Embryonic facial prominence (tissue), 1 donor: Measurements from ENCODE around the gene TMEM181.
"Not testable (repeated sequence)": the region's sequence is repeated elsewhere in the genome, so short reads cannot be mapped to it uniquely, and the experiment has no call there.

Experiments
- DNase-seq: peaks from one replicate; pipeline ENCODE4 v3.0.0-alpha.2; 2016; ENCODE audit errors: extremely low spot score

Gene TMEM181

GRCh38 chr6:158621694-158622544, 62.0 kb downstream of the TMEM181 start:
- DNase-seq: no peak

GRCh38 chr6:158622545-158623190, 62.8 kb downstream of the TMEM181 start:
- DNase-seq: no peak

DNA sequence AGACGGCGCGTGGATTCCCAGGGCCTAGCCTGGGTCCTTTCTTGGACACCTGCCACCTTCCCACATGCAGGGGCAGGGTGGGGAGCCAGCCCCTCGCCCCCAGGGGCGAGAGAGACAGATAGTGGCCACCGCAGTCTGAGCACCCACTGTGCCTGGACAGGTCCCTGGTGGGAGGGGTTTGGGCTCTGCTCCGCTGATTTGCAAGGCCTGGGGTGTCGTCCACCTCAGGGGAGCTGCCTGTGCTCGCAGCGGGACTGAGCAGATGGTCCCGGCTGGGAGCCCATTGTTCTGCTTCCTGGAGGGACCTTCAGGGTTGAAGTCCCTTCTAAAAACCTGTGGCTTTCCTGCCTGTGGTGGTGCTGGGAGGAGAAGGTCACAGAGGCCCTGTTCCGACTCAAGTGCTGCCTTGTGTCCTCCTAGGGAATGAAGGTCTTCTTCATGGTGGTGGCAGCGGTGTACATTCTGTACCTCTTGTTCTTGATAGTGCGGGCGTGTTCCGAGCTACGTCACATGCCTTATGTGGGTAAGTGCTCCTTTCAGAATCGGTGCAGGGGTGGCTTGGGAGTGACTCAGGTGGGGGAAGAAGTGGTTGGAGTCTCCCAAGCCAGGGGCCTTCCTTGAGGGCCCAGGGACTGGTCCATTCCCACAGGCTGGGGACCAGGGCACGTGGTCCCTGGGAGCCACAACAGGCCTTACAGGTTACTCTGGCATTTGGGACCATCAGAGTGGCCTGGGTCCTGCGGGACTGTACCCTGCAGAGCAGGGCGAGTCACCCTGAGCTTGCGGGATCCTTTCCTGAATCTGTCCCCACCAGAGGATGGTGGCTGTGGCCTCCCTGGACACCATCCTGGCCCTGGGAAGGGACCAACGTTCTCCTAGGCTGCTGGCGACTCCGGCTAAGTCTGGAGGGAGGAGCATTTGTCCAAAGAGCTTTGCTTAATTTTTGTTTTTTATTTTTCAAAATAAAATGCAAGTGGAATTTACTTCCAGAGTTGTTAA, 65.1 kb downstream of the TMEM181 start:
- no peak for DNase-seq

DNA sequence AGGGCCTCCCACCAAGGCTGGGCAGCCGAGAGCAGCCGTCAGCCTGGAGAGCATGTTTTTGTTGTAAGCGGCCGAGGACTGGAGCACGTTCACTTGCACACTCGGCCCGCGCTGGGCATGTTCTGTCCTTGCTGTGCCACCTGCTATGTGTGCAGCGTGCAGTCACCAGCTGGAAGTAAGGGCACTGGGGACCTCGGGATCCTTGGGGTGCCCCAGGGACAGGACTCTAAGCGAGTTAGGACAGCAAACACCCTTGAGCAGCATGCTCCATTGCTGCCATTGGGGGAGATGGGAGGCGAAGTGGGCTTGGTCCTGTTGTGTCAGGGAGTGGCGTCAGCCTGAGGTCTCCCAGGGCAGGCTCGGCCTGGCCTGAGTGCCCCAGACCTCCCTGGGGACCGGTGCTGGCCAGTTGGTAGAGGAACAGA, 66.0 kb downstream of the TMEM181 start:
- DNase-seq: no peak

GRCh38 chr6:158626360-158627167, 66.7 kb downstream of the TMEM181 start:
- DNase-seq: no peak

GRCh38 chr6:158627168-158627939, 67.5 kb downstream of the TMEM181 start:
- no peak for DNase-seq

GRCh38 chr6:158627940-158628211, 68.0 kb downstream of the TMEM181 start:
- no peak for DNase-seq

DNA sequence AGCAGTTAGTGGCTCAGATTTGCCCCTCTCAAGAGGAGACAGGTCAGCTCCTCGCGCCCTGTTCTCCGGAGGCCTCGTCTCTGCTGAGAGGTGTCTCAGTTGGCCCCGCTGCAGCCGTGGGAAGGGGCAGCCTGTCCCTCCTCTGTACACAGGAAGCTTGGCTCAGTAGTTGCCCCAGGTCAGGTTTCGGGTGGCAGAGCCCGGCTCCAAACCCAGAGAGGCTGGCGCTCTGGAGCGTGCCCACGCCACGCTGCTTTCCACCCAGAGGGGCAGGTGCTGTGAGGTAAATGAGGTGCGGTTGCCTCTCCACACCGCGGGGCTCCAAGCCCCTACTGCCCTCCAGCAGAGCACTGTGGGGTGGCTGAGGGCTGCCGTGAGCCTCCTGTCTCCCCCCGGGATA, 68.7 kb downstream of the TMEM181 start:
- DNase-seq: no peak

DNA sequence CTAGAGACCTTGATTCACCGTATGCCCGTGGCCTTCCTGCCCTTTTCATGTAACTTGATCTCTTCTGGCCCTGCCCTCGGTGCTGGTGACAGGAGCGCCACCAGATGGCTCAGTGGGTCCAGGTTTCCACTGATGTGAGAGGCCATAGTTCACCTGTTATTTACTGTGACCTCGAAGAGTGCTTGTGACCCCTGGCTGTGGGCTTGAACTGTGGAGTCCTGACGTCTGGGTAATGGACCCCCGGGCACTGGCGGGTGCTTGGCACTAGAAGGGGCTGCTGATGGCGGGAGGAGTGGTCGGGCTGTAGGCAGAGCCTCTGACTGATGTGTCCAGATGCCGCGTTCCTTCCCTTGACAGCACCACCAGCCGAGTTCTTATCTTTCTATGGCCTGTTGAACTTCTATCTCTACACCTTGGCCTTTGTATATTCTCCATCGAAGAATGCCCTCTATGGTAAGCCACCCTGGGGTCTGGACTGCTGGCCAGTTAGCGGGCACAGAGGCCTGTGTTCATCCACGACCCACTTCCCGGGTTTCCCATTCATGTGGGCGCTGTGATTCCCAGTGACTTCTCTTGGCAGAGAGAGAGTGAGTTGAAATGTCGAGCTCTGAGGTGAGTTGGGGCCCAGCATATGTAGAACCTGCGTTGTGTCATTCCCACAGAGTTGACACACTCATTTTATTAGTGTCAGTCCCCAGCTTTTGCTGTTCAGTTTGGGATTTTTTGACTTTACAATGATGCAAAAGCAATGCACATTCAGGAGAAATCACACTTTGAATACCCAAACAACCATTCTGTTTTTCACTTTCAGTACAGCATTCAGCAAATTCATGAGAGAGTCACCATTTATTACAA, 69.7 kb downstream of the TMEM181 start:
- DNase-seq: no peak

DNA sequence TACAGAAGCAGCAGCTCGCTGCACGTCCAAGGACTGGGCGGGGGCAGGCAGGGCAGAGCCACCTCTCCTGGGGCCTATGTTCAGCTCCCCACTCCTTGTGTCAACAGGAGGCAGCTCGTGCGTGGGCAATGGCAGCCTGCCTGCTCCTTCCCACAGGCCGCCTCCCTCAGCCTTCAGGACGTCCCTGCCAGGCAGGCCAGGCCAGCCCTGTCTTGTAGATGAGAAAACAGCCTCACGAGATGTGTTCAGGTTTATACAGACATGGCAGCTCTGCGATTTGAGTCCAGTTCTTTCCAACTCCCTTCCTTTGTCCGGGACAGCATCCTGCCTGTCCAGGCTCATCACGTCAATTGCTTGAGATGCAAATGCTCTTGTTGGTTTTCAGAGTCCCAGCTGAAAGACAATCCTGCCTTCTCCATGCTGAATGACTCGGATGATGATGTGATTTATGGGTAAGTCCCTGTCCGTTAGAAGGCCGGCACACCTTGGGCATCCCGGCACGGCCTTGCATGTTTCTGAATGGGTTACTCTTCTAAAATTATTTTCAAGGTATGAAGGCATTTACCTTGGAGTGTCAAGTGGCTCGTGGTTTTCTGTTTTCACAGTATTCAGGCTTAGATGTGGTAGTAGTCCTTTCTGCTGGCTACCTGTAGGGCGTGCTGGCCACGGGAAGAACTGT, 71.2 kb downstream of the TMEM181 start:
- DNase-seq: no peak

DNA sequence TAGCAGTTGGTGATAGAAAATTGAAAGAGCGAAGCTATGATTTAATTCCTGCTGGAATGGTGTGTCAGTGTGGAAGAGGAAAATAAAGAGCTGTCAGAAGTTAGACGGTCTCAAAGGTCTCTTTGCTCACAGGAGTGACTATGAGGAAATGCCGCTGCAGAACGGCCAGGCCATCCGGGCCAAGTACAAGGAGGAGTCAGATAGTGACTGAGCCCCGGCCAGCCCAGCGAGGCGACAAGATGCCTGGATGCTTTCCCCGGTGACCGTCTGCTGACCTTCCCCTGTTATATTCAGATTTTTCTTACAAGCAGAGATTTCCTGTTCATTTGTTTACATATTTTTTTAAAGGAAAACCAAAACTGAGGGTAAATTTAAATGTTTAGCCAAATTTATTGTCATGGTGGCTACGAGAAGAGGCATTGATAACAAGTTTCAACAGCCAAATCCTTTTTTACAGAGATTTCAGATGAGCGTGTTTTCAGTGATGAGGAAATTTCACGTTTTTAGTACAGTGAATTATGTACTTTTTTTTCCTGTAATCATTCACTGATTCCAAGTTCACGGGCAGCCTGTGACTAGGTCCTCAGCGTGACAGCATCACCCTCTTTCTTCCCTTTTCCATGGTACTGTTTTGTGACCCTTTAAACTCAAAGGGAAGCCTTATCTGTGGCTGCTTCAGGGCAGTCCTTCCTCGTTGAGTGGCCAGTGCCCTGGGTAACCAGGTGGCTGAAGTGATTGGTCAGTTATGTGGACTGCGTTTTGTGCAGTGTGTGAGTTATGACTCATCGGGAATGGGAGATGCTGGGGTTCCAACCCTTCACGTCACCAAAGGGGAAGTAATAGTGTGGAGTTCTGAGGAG, 72.0 kb downstream of the TMEM181 start:
- DNase-seq: no peak

- DNase-seq: not testable (repeated sequence)
Observed at GRCh38 chr6:158632538-158633119, 72.7 kb downstream of the TMEM181 start.

- no peak for DNase-seq
Observed at GRCh38 chr6:158633127-158633526, 73.2 kb downstream of the TMEM181 start.

DNA sequence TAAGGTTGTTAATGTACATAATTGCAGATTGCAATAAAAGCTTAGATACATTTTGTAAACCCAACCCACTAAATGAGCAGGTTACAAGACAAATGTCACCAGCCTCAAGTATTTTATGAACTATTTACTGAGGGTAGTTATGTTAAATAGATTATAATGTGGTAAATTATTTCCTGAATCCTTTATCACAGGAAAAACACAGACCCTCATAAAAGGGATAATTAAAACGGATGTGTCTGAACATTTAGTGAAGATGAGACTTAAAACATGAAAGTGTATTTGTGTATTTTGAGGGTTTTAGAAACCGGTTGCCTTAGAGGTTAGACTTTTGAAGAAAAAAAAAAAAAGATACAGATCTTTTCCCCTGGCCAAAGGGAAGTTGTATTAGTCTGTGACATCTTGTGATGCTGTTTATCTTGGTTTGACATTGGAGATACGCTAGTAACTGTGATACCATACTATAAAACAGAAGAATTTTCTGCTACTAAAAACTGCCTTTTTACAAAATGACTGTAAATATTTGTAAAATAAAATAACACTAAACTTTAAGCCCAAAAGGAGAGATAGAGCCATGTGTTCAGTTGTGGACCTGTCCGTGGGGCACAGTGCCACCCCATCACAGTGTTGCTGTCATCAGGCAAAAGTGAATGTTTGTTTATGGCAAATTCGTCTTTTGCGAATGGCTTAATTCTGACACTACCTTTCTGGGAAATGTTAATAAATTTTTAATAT, 75.0 kb downstream of the TMEM181 start:
- DNase-seq: no peak

GRCh38 chr6:158635427-158636073, 75.7 kb downstream of the TMEM181 start:
- no peak for DNase-seq

- DNase-seq: no peak
Observed at GRCh38 chr6:158636778-158637177, 76.9 kb downstream of the TMEM181 start.
